ENCODE measurements around the gene HDHD2. TPM values are rescaled to one million over a fixed set of nuclear protein-coding genes. Genes with fewer than 3 reads are reported as not detected.

HDHD2 gene
- total and polyA plus RNA-seq, 12 donors: 23.5 to 100 (median 62.5) TPM

GRCh38 chr18:47121146-47121545, 29.2 kb downstream of the HDHD2 start:
- H3K27ac ChIP-seq: no peak overlapping the region
- H3K4me1 ChIP-seq (replicated peaks in 1 of 2): peaks cover 0 to 8% of the 10 kb centered on the region in 2 donors
- intact Hi-C loops (cut with DNase I): no loop called here
- H3K36me3 ChIP-seq (replicated peaks in 1 of 2): no peaks in the 10 kb centered on the region
- H3K9me3 ChIP-seq (replicated peaks in 1 of 3): no peaks in the 10 kb centered on the region
- DNase-seq: no peak
- H3K4me3 ChIP-seq: no peak overlapping the region
- TF ChIP-seq CTCF (IDR thresholded peaks at IDR 0.05) (no peak), POLR2A (IDR thresholded peaks at IDR 0.05) (no peak)
- no peaks in the 10 kb centered on the region for H3K27me3 ChIP-seq
- WGBS, 4 donors: 89 to 97% (median 94%) methylated on average over 3 of the region's 3 CpGs

GRCh38 chr18:47120428-47120827, 29.9 kb downstream of the HDHD2 start:
- Histone ChIP-seq H3K9me3 (replicated peaks in 1 of 3) (no peaks in the 10 kb centered on the region), H3K4me1 (replicated peaks in 1 of 2) (peaks cover 0 to 8% of the 10 kb centered on the region in 2 donors), H3K27me3 (no peaks in the 10 kb centered on the region), H3K36me3 (replicated peaks in 1 of 2) (no peaks in the 10 kb centered on the region), H3K27ac (no peak overlapping the region), H3K4me3 (no peak overlapping the region)
- WGBS, 4 donors: 89 to 95% (median 93%) methylated on average over 4 of the region's 4 CpGs
- TF ChIP-seq POLR2A (IDR thresholded peaks at IDR 0.05) (no peak), CTCF (IDR thresholded peaks at IDR 0.05) (no peak)
- intact Hi-C loops (cut with DNase I): no loop called here
- DNase-seq: no peak

GRCh38 chr18:47118981-47119380, 31.3 kb downstream of the HDHD2 start:
- intact Hi-C loops (cut with DNase I): no loop called here

GRCh38 chr18:47115205-47115604, 35.1 kb downstream of the HDHD2 start:
- TF ChIP-seq POLR2A (IDR thresholded peaks at IDR 0.05) (no peak), CTCF (IDR thresholded peaks at IDR 0.05) (no peak)
- intact Hi-C loops (cut with DNase I): no loop called here
- H3K27ac ChIP-seq: no peak overlapping the region
- DNase-seq: no peak
- WGBS, 4 donors: 84 to 90% (median 87%) methylated on average over 2 of the region's 2 CpGs
- peaks cover 0 to 30% of the 10 kb centered on the region in 2 donors for H3K36me3 ChIP-seq (replicated peaks in 1 of 2)
- no peaks in the 10 kb centered on the region for H3K27me3 ChIP-seq
- peaks cover 0 to 8% of the 10 kb centered on the region in 2 donors for H3K4me1 ChIP-seq (replicated peaks in 1 of 2)
- no peaks in the 10 kb centered on the region for H3K9me3 ChIP-seq (replicated peaks in 1 of 3)
- H3K4me3 ChIP-seq: no peak overlapping the region

More at GRCh38 chr18:47118981-47119380, 31.3 kb downstream of the HDHD2 start:
- H3K4me3 ChIP-seq: no peak overlapping the region
- peaks cover 0 to 5% of the 10 kb centered on the region in 2 donors for H3K36me3 ChIP-seq (replicated peaks in 1 of 2)
- no peaks in the 10 kb centered on the region for H3K27me3 ChIP-seq
- DNase-seq: peak in 1 of 7 donors; percentile 13
- no peaks in the 10 kb centered on the region for H3K9me3 ChIP-seq (replicated peaks in 1 of 3)
- no peak overlapping the region for H3K27ac ChIP-seq
- no peak for TF ChIP-seq POLR2A (IDR thresholded peaks at IDR 0.05)
- no peak for TF ChIP-seq CTCF (IDR thresholded peaks at IDR 0.05)
- 63 to 73% (median 65%) methylated on average over 2 of the region's 2 CpGs for WGBS, 4 donors
- H3K4me1 ChIP-seq (replicated peaks in 1 of 2): peaks cover 0 to 8% of the 10 kb centered on the region in 2 donors
